T-helper 1 cell treated with Interleukin-12 subunit alpha and Interleukin-12 subunit beta and Interleukin-4 antibody, amounts not matched to agents 30 μg/mL and 1 μg/mL, for 36 hours (primary cell): ENCODE measurements around the gene SLC35G3.
"Not testable (repeated sequence)": the region's sequence is repeated elsewhere in the genome, so short reads cannot be mapped to it uniquely, and the experiment has no call there.

Experiments
- H3K27ac Mint-ChIP-seq: one replicate; pipeline ENCODE4 v1.8.0; 2021; ENCODE audit warnings: mild to moderate bottlenecking, mixed read lengths
- H3K27me3 Mint-ChIP-seq: one replicate; pipeline ENCODE4 v1.8.0; 2021; ENCODE audit warnings: low read depth, mixed read lengths
- H3K36me3 Mint-ChIP-seq: one replicate; pipeline ENCODE4 v1.8.0; 2021; ENCODE audit warnings: low read depth, mixed read lengths
- H3K4me1 Mint-ChIP-seq: one replicate; pipeline ENCODE4 v1.8.0; 2021; ENCODE audit warnings: low read depth, mixed read lengths
- H3K4me3 Mint-ChIP-seq: one replicate; pipeline ENCODE4 v1.8.0; 2021; ENCODE audit warnings: mild to moderate bottlenecking, moderate library complexity, mixed read lengths
- H3K9me3 Mint-ChIP-seq: one replicate; pipeline ENCODE4 v1.8.0; 2021; ENCODE audit warnings: mixed read lengths

Gene SLC35G3

GRCh38 chr17:35194001-35194400 is at the start of gene SLC35G3:
TSS of gene SLC35G3 (minus strand) at chr17:35194393. CDS start at chr17:35194307, 86 bp downstream.
- Mint-ChIP-seq H3K4me1 (peaks cover 10% of the 10 kb centered on the region), H3K9me3 (peaks cover 20% of the 10 kb centered on the region)
- H3K27ac Mint-ChIP-seq, H3K4me3 Mint-ChIP-seq, H3K27me3 Mint-ChIP-seq, H3K36me3 Mint-ChIP-seq: not testable (repeated sequence)

GRCh38 chr17:35243561-35244340 is 49.6 kb upstream of the SLC35G3 start:
- Mint-ChIP-seq H3K36me3 (peaks cover 59% of the 10 kb centered on the region), H3K4me1 (peaks cover 50% of the 10 kb centered on the region), H3K9me3 (no peaks in the 10 kb centered on the region), H3K27ac (peak overlapping the region; percentile 98), H3K27me3 (no peaks in the 10 kb centered on the region), H3K4me3 (peak overlapping the region; percentile 100)

- peaks cover 59% of the 10 kb centered on the region for H3K36me3 Mint-ChIP-seq
- H3K27me3 Mint-ChIP-seq = no peaks in the 10 kb centered on the region
- H3K9me3 Mint-ChIP-seq = no peaks in the 10 kb centered on the region
- peak within 1 kb of the TSS; percentile 100 for H3K4me3 Mint-ChIP-seq
- peaks cover 53% of the 10 kb centered on the region for H3K4me1 Mint-ChIP-seq
- peak within 1 kb of the TSS; percentile 98 for H3K27ac Mint-ChIP-seq
Observed at GRCh38 chr17:35242805-35243560, 48.8 kb upstream of the SLC35G3 start, which contains the start of gene SLFN5. TSS of gene SLFN5 (plus strand) at chr17:35243072. CDS start at chr17:35258691, 15,619 bp downstream.

- H3K9me3 Mint-ChIP-seq = peaks cover 3% of the 10 kb centered on the region
- H3K27ac Mint-ChIP-seq = peak overlapping the region; percentile 98
- peaks cover 59% of the 10 kb centered on the region for H3K36me3 Mint-ChIP-seq
- peaks cover 55% of the 10 kb centered on the region for H3K4me1 Mint-ChIP-seq
- H3K27me3 Mint-ChIP-seq = no peaks in the 10 kb centered on the region
- H3K4me3 Mint-ChIP-seq = peak overlapping the region; percentile 100
Observed at GRCh38 chr17:35242158-35242804, 48.1 kb upstream of the SLC35G3 start.

- H3K36me3 Mint-ChIP-seq = peaks cover 60% of the 10 kb centered on the region
- peaks cover 58% of the 10 kb centered on the region for H3K4me1 Mint-ChIP-seq
- H3K27me3 Mint-ChIP-seq = no peaks in the 10 kb centered on the region
- peaks cover 7% of the 10 kb centered on the region for H3K9me3 Mint-ChIP-seq
- peak overlapping the region; percentile 100 for H3K4me3 Mint-ChIP-seq
- H3K27ac Mint-ChIP-seq = peak overlapping the region; percentile 98
Observed at GRCh38 chr17:35241520-35241919, 47.3 kb upstream of the SLC35G3 start.

GRCh38 chr17:35240861-35241260 is 46.7 kb upstream of the SLC35G3 start:
- Mint-ChIP-seq H3K27me3 (no peaks in the 10 kb centered on the region), H3K27ac (peak overlapping the region; percentile 98), H3K4me1 (peaks cover 64% of the 10 kb centered on the region), H3K4me3 (peak overlapping the region; percentile 100), H3K36me3 (peaks cover 67% of the 10 kb centered on the region), H3K9me3 (peaks cover 7% of the 10 kb centered on the region)

- peaks cover 11% of the 10 kb centered on the region for H3K9me3 Mint-ChIP-seq
- H3K4me1 Mint-ChIP-seq = peaks cover 68% of the 10 kb centered on the region
- peaks cover 65% of the 10 kb centered on the region for H3K36me3 Mint-ChIP-seq
- peak overlapping the region; percentile 80 for H3K27ac Mint-ChIP-seq
- H3K27me3 Mint-ChIP-seq = no peaks in the 10 kb centered on the region
- peak overlapping the region; percentile 100 for H3K4me3 Mint-ChIP-seq
Observed at GRCh38 chr17:35239823-35240222, 45.6 kb upstream of the SLC35G3 start.

GRCh38 chr17:35238821-35239220 is 44.6 kb upstream of the SLC35G3 start:
- Mint-ChIP-seq H3K4me1 (peaks cover 62% of the 10 kb centered on the region), H3K9me3 (peaks cover 11% of the 10 kb centered on the region), H3K36me3 (peaks cover 58% of the 10 kb centered on the region), H3K27ac (peak overlapping the region; percentile 70), H3K27me3 (no peaks in the 10 kb centered on the region), H3K4me3 (peak overlapping the region; percentile 100)

GRCh38 chr17:35236821-35237220 is 42.6 kb upstream of the SLC35G3 start:
- H3K4me1 Mint-ChIP-seq = peaks cover 61% of the 10 kb centered on the region
- H3K36me3 Mint-ChIP-seq = peaks cover 53% of the 10 kb centered on the region
- H3K9me3 Mint-ChIP-seq = peaks cover 11% of the 10 kb centered on the region
- H3K27me3 Mint-ChIP-seq = no peaks in the 10 kb centered on the region
- H3K4me3 Mint-ChIP-seq = no peak overlapping the region
- no peak overlapping the region for H3K27ac Mint-ChIP-seq

- Mint-ChIP-seq H3K4me3 (no peak overlapping the region), H3K4me1 (peaks cover 59% of the 10 kb centered on the region), H3K27me3 (no peaks in the 10 kb centered on the region), H3K9me3 (peaks cover 16% of the 10 kb centered on the region), H3K36me3 (peaks cover 52% of the 10 kb centered on the region), H3K27ac (no peak overlapping the region)
Observed at GRCh38 chr17:35235917-35236316, 41.7 kb upstream of the SLC35G3 start.

- Mint-ChIP-seq H3K27ac (no peak overlapping the region), H3K36me3 (peaks cover 55% of the 10 kb centered on the region), H3K9me3 (peaks cover 17% of the 10 kb centered on the region), H3K4me3 (no peak overlapping the region), H3K27me3 (no peaks in the 10 kb centered on the region), H3K4me1 (peaks cover 58% of the 10 kb centered on the region)
Observed at GRCh38 chr17:35235289-35235688, 41.1 kb upstream of the SLC35G3 start.

GRCh38 chr17:35234315-35234714 is 40.1 kb upstream of the SLC35G3 start:
- H3K4me3 Mint-ChIP-seq, H3K27me3 Mint-ChIP-seq, H3K27ac Mint-ChIP-seq: not testable (repeated sequence)
- peaks cover 27% of the 10 kb centered on the region for H3K9me3 Mint-ChIP-seq
- peaks cover 54% of the 10 kb centered on the region for H3K36me3 Mint-ChIP-seq
- peaks cover 51% of the 10 kb centered on the region for H3K4me1 Mint-ChIP-seq

- peaks cover 17% of the 10 kb centered on the region for H3K4me1 Mint-ChIP-seq
Observed at GRCh38 chr17:35229638-35230037, 35.4 kb upstream of the SLC35G3 start.

GRCh38 chr17:35227546-35227945 is 33.4 kb upstream of the SLC35G3 start:
- Mint-ChIP-seq H3K4me1 (peaks cover 14% of the 10 kb centered on the region), H3K36me3 (peaks cover 28% of the 10 kb centered on the region), H3K27me3 (no peaks in the 10 kb centered on the region), H3K4me3 (no peak overlapping the region), H3K27ac (no peak overlapping the region), H3K9me3 (peaks cover 33% of the 10 kb centered on the region)

More at GRCh38 chr17:35229638-35230037, 35.4 kb upstream of the SLC35G3 start:
- Mint-ChIP-seq H3K27ac (peak overlapping the region; percentile 17), H3K9me3 (peaks cover 22% of the 10 kb centered on the region), H3K36me3 (peaks cover 25% of the 10 kb centered on the region), H3K27me3 (no peaks in the 10 kb centered on the region), H3K4me3 (no peak overlapping the region)
